ENCODE data around the gene OCA2. TPM values are rescaled to one million over a fixed set of nuclear protein-coding genes. Genes with fewer than 3 reads are reported as not detected.

The OCA2 gene
- total and polyA plus RNA-seq, 2 of the 8 experiments (the other 6 are each of a cell fraction or from before 2014, with no cell fraction given), result 0.20 TPM

DNA sequence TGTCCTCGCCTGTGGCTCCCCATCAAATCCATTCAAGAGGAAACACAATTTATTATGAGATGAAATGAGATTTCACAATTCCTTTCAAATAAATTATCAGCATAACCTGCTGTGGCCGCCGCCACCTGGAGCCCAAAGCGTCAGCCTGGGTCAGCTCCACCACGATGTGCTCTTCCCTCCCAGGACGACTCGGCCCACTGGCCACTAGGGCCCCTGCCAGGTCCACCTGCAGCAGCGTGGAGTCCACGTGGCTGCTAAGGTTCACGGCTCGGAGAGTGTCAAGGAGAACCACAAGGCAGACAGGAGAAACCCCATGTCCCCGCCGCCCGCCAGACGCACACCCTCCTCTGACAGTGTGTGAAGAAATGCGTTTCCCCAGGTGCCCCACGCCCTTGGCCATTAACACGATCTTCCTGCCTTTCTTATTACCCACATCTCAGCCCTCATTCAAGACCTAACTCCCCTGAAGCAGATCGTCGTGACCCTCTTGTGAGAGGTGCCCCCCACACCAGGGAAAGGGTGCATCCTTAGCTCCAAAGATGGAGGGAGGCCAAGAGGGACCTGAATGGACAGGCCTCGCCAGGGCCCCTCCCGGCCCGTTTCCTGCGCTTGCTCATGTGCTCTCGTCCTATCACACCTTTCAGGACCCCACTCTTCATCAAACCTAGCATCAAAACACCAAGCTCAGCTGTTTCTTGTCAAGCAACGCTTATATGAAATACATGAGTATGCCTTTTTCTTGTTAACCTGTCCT lies 80.6 kb downstream of the OCA2 start:
- no peak overlapping the region for H3K56ac ChIP-seq (replicated peaks; ENCODE audit: insufficient read length, low read depth, low read length)
- H3K36me3 ChIP-seq (ENCODE audit: control insufficient read depth in 2 of 4, insufficient read depth in 4 of 4, low read length in 3 of 4), result no peaks in the 10 kb centered on the region
- FAIRE-seq (no peak), DNase-seq (ENCODE audit: low read depth in 1 of 2, low spot score in 2 of 2) (no peak)
- POLR2A ChIA-PET (ENCODE audit: partially characterized antibody), result no interaction called here
- H3K23me2 ChIP-seq (ENCODE audit: low read depth, low read length), result no peaks in the 10 kb centered on the region
- no peaks in the 10 kb centered on the region for H4K20me1 ChIP-seq (replicated peaks in 1 of 2; ENCODE audit: control insufficient read depth in 1 of 2, insufficient read depth in 2 of 2, low read length in 2 of 2)
- H3K9ac ChIP-seq (replicated peaks in 1 of 4; ENCODE audit: extremely low read depth in 1 of 4, low read depth in 3 of 4, low read length in 3 of 4), result no peak overlapping the region
- CTCF ChIA-PET (ENCODE audit: partially characterized antibody), result interaction anchor here (1.3 to 6.0 kb wide), 2 partner anchors 14 to 250 kb away, joined by 3 to 53 read pairs; no protein-coding TSS in a partner anchor
- no peak overlapping the region for H2AFZ ChIP-seq (ENCODE audit: low read length)
- no peak overlapping the region for H3K14ac ChIP-seq (ENCODE audit: insufficient read length)
- no peak overlapping the region for H2AK5ac ChIP-seq (ENCODE audit: low read depth, low read length)
- WGBS, 2 experiments (ENCODE audit: extremely low coverage in 1 of 2, insufficient coverage in 1 of 2, insufficient read length in 1 of 2, insufficient replicate concordance in 2 of 2, low coverage in 1 of 2, low lambda C conversion rate in 2 of 2, missing lambda C conversion rate in 1 of 2), result 93% methylated on average over 26 of the region's 26 CpGs; no CpG with 5 or more reads in 1 of the 2 experiments
- H2BK15ac ChIP-seq (ENCODE audit: low read length), result no peak overlapping the region
- no peak overlapping the region for H2BK120ac ChIP-seq (replicated peaks; ENCODE audit: low read depth, low read length)
- no peak overlapping the region for H4K8ac ChIP-seq (ENCODE audit: extremely low read depth, insufficient read depth, low read length)
- no peaks in the 10 kb centered on the region for H3K9me3 ChIP-seq (ENCODE audit: insufficient read depth in 2 of 2, low read depth in 1 of 2, low read length in 1 of 2)
- no peak overlapping the region for H3K23ac ChIP-seq (ENCODE audit: insufficient read length)
- no peak overlapping the region for H3K4ac ChIP-seq (replicated peaks; ENCODE audit: insufficient read length, low read depth, low read length)
- H3K79me2 ChIP-seq (ENCODE audit: control insufficient read depth in 1 of 2, insufficient read depth in 2 of 2, low read length in 2 of 2), result no peaks in the 10 kb centered on the region
- H3K18ac ChIP-seq (ENCODE audit: extremely low read depth, low read length), result no peak overlapping the region
- H2BK12ac ChIP-seq (ENCODE audit: low read depth, low read length), result no peak overlapping the region
- no peak overlapping the region for H2BK20ac ChIP-seq (ENCODE audit: low read length)
- H2BK5ac ChIP-seq (ENCODE audit: low read depth, low read length), result no peak overlapping the region
- H3K27ac ChIP-seq (ENCODE audit: low read depth, low read length), result no peak overlapping the region
- H3K79me1 ChIP-seq (ENCODE audit: low read depth, low read length), result no peaks in the 10 kb centered on the region
- H3K4me1 ChIP-seq (replicated peaks in 1 of 4; ENCODE audit: control insufficient read depth in 3 of 4, insufficient read depth in 4 of 4, low read length in 3 of 4), result peaks cover 0 to 15% (median 7%) of the 10 kb centered on the region in 4 experiments; a peak in 6 of 7 replicates
- H4K5ac ChIP-seq (ENCODE audit: insufficient read length, low read depth, low read length), result no peak overlapping the region
- no peaks in the 10 kb centered on the region; a peak in 1 of 7 replicates for H3K27me3 ChIP-seq (replicated peaks in 1 of 4; ENCODE audit: control insufficient read depth in 3 of 4, extremely low read depth in 1 of 4, insufficient read depth in 3 of 4, low read length in 3 of 4)
- no peak for TF ChIP-seq HDAC6 (IDR thresholded peaks at IDR 0.05; ENCODE audit: low read depth, low read length)
- TF ChIP-seq GABPA (IDR thresholded peaks at IDR 0.05; ENCODE audit: borderline replicate concordance, insufficient read depth, low read length), result no peak
- no peak for TF ChIP-seq GTF2F1 (IDR thresholded peaks at IDR 0.05; ENCODE audit: borderline replicate concordance, low read depth, low read length)
- H3K4me2 ChIP-seq (ENCODE audit: insufficient read depth in 1 of 2, low read depth in 2 of 2, low read length in 2 of 2), result no peak overlapping the region
- no peak overlapping the region for H4K91ac ChIP-seq (replicated peaks; ENCODE audit: insufficient read length, low read length)
- no peak overlapping the region for H3K4me3 ChIP-seq (ENCODE audit: extremely low read depth in 1 of 4, insufficient read depth in 2 of 4, low read depth in 3 of 4, low read length in 4 of 4)

Measured in H1 (cell line).